Measurements from ENCODE around the gene GPC3.

- TF ChIP-seq CTCF (IDR thresholded peaks at IDR 0.05) (no peak), POLR2A (IDR thresholded peaks at IDR 0.05) (no peak)
Measured at GRCh38 chrX:133794126-133794525, 191.3 kb downstream of the GPC3 start.
